NK-92 treated with Interleukin-12 subunit alpha and Interleukin-12 subunit beta, amount 100 ng/mL, for 24 hours (cell line): Measurements from ENCODE around the gene WNT10A.
"Not testable (repeated sequence)": the region's sequence is repeated elsewhere in the genome, so short reads cannot be mapped to it uniquely, and the experiment has no call there.

Experiments used
- DNase-seq: peaks from one replicate; lab custom pipeline; 2025; lab: John Stamatoyannopoulos, UW

The WNT10A gene

GRCh38 chr2:218893349-218894150 lies 12.9 kb downstream of the WNT10A start:
- DNase-seq: no peak

- no peak for DNase-seq
Measured at GRCh38 chr2:218894151-218894879, 13.7 kb downstream of the WNT10A start.

GRCh38 chr2:218894880-218895157 lies 14.2 kb downstream of the WNT10A start:
- DNase-seq: no peak

DNA sequence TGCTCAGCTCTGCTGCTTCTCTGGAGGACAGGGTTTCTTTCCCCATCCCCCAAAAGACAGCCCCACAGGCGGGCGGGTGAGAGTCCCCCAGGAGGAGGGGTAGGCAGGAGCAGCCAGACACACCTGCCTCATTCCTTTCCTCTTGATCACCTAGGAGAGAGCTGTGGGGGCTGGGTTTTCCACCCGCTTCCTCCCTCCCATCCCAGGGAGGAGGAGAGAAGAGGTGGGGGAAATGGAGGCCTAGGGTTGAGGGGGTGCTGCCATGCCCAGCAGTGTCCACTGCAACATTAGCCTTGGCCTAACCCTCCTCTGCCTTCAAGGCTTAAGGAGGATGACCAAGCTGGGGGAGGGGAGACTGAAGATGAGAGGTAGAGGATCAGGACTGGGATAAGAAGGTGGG lies 14.7 kb downstream of the WNT10A start:
- no peak for DNase-seq

DNA sequence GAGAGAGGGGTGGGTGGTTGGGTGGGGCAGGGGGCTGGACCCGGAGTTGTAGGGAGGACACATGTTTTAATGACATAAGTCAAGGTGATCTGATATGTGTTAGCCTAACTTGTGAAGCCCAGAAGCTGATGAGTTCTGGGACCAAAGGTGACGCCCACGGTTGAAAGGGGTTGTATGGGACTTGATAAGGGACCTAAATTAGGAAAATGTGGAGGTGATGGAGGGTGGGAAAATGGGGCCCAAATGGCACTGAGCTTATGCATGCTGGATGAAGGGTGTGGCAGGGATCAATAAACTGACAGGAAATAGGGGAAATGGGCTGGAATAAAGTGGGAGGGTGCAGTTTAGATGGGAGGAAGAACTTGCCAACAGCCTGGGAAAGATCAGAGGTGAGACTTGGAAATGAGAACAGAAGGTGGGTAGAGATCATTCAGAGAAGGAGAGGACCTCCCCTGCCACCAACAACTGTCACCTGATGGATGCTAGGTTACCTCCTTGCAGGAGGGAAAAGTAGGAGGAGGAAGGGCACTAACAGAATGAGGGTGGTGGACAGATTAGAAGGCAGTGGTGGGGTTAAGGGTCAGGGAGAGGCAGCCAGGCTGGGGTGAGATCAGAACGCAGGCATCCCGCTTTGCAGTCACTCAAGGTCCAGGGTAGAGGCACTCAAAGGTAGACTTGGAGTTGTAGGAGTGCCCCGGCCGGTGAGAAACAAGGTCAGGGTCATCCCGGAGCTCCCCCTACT lies 15.3 kb downstream of the WNT10A start:
- DNase-seq: no peak

GRCh38 chr2:218896501-218897393 lies 16.1 kb downstream of the WNT10A start:
- DNase-seq: peak; percentile 80

DNA sequence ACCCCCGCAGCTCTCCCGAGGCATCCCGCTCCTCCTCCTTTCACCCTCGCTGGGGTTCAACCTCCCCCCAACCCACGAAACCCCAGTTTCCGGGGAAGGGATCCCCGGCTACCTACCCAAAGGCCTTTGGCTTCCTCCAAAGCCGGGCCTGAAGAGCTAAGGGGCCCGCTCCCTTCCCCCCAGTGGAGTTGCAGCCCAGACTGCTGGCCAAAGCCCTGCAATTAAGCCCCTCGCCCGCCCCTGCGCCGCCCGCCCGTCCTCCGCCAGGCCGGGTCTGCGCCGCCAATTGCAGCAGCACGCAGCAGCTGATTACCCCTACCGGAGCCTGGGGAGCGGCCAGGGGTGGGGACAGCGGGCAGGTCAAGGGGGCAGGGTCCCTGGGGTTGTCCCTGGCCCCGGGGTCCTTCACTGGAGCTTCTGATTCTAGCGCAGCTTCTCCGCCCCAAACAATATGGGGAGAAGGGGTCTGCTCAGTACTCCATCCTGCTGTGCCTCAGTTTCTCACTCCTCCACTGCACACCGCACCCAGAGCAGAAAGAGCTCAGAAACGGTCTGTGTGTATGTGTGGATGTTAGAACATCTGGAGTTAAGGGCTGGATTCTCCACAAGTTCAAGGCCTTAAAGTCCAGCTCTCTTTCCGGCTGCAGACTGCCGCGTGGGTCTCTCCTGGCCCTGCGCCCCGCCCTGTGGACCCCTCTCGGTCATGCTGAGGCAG lies 16.9 kb downstream of the WNT10A start:
- no peak for DNase-seq

DNA sequence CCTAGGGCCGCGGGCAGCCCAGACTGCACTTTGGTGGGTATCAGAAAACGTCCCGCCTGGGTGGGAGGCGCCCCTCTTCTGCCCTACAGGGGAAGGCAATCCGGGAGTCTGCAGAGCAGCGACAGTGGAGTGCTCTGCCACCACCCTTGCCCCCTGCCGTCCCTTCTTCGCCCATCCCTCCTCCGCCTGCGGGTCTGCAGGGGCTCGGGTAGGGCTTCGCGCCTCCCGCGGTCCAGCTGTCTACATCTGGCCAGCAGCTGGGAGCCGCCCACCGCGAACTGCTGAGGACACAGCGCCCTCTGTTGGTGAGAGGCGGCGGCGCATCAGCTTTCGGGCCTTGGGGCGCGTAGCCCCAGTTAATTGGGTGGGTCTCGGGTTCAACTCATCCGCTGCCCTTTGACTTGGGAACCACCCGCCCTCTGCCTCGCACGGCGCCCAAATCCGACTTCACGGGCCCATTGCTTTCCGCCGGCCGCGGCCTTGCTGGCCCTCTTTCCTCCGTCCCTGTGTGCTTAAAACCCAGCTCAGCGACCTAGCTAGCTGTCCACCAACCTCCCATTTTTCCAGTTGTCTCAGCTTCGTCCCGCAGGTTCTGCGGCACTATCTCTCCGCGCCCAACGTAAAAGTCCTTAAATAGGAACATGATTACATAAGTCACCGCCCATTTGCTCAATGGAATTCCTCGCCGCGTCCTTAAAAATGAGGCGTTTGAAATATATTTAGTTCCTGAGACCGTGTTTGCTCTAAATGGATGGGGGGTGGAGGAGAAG lies 17.6 kb downstream of the WNT10A start:
- peak; percentile 52 for DNase-seq

- no peak for DNase-seq
Measured at GRCh38 chr2:218899147-218899546, 18.5 kb downstream of the WNT10A start.

GRCh38 chr2:218902427-218902826 lies 21.8 kb downstream of the WNT10A start:
- DNase-seq: no peak

- no peak for DNase-seq
Measured at GRCh38 chr2:218904176-218904575, 23.5 kb downstream of the WNT10A start.

GRCh38 chr2:218908721-218909619 lies 28.3 kb downstream of the WNT10A start:
- peak; percentile 74 for DNase-seq

GRCh38 chr2:218910741-218911140 lies 30.1 kb downstream of the WNT10A start:
- no peak for DNase-seq

GRCh38 chr2:218920504-218920903 lies 39.9 kb downstream of the WNT10A start:
- DNase-seq: no peak

GRCh38 chr2:218924757-218925156 lies 44.1 kb downstream of the WNT10A start:
- DNase-seq: no peak

DNA sequence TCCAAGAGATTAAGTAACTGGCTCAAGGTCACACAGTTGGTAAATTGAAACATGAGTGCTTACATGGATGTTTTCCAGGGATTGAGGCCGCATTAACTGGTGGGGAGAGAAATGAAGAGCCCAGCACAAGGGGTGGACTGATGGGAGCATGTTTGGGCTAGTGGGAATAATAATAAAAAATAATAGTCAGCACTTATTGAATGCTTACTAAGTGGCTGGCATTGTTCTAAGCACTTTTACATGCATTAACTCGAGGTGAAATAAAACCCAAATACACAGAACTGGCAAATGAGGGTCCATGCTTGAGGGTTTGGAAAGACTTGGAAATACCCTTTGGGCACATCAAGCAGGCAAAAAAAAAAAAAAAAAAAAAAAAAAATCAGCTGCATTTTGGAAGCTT lies 44.8 kb downstream of the WNT10A start:
- DNase-seq: no peak

GRCh38 chr2:218927422-218927821 lies 46.8 kb downstream of the WNT10A start:
- no peak for DNase-seq

DNA sequence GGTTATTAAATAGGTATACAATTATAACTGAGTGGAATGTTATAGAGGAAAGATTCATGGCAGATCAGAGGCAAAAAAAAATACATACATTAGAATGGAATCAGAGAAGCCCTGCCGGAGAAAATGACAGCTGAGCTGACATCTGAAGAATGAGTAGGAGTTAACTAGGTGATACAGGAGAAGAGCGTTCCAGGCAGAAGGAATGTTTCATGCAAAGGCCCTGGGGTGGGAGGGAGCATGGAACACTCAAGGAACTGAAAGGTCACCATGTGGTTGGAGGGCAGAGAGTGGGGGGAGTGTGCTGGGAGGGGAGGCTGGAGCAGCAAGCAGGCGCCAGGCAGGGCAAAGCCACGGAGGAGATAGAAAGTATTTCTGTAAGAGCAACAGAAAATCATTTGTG lies 47.2 kb downstream of the WNT10A start:
- DNase-seq: no peak

DNA sequence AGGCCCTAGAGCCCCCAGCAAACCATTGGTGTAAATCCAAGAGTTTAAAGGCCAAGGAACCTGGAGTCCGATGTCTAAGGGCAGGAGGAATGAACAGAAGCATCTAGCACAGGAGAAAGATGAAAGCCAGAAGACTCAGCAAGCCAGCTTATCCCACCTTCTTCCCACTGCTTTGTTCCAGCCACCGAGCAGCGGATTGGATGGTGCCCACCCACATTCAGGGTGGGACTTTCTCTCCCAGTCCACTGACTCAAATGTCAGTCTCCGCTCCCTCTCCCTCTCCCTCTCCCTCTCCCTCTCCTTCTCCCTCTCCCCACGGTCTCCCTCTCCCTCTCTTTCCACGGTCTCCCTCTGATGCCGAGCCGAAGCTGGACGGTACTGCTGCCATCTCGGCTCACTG lies 49.8 kb downstream of the WNT10A start:
- not testable (repeated sequence) for DNase-seq
